GM12874 (cell line): ENCODE measurements around the gene CACNA1A.

Source experiments
- CTCF ChIP-seq: IDR thresholded peaks from 2 replicates; pipeline ENCODE4 v1.5.1; 2011; ENCODE audit warnings: low read depth, mild to moderate bottlenecking, control low read depth, low read length, moderate library complexity; ENCODE audit not compliant: insufficient read depth

The CACNA1A gene

GRCh38 chr19:13463296-13463695 is 43.0 kb downstream of the CACNA1A start:
- no peak for TF ChIP-seq CTCF

GRCh38 chr19:13461536-13461935 is 44.7 kb downstream of the CACNA1A start:
- TF ChIP-seq CTCF, result no peak

GRCh38 chr19:13460045-13460444 is 46.2 kb downstream of the CACNA1A start:
- TF ChIP-seq CTCF, result no peak

- TF ChIP-seq CTCF, result no peak
These were observed 46.9 kb downstream of the CACNA1A start for GRCh38 chr19:13459351-13459750.

- TF ChIP-seq CTCF, result no peak
These were observed 54.8 kb downstream of the CACNA1A start for GRCh38 chr19:13451434-13451995.

- no peak for TF ChIP-seq CTCF
These were observed 58.3 kb downstream of the CACNA1A start for GRCh38 chr19:13447978-13448377.

- no peak for TF ChIP-seq CTCF
These were observed 64.3 kb downstream of the CACNA1A start for GRCh38 chr19:13441810-13442512.
